Measurements from ENCODE around the gene SPATA9.

DNA sequence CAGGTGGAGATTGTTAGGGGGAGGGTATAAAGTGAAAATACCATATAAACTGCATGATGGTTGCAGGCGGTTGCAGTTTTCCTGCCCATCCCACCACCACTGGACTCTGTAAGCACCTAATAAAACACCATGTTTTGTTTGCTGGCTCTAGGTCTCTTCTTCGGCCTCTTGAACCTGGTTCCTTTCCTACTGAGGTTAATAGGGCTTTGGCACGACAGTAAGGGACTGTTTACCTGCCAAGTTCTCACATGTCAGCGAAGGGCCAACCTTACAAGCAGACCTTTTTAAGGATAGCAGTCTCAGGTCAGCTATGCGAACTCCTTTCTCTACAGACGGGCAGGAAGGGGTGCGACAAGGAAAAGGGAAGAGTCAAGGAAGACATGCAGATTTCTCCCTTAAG, 39.6 kb downstream of the SPATA9 start:
- no peak for TF ChIP-seq GATA2 (IDR thresholded peaks at IDR 0.05; ENCODE audit: low read depth, low read length)
- TF ChIP-seq GATA3 (IDR thresholded peaks at IDR 0.05; ENCODE audit: low read depth, low read length), result no peak

Data from SH-SY5Y (cell line).